ENCODE results near the gene RNF41. TPM values are rescaled to one million over a fixed set of nuclear protein-coding genes. Genes with fewer than 3 reads are reported as not detected.

The RNF41 gene
- total RNA-seq, 3 donors from 2014 or later (not counting 1 experiment from before 2014, with no cell fraction given): 32.3 to 44.5 (median 38.6) TPM

DNA sequence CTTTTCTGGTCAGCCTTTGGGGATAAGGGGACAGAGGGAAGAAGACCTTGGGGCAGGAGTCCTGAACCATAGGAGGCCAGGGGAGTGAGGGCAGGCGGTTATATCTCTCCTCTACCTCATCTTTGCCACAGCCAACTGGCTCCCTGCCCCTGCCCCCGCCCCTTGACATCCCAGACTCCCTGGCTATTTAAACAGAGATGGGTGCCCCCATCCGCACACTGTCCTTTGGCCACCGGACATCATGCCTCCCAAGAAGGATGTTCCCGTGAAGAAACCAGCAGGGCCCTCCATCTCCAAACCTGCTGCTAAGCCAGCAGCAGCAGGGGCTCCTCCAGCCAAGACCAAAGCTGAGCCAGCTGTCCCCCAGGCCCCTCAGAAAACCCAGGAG is 68.0 kb downstream of the RNF41 start:
- no peaks in the 10 kb centered on the region for H3K27me3 Mint-ChIP-seq (ENCODE audit: low read depth in 2 of 2)
- TF ChIP-seq CTCF (IDR thresholded peaks at IDR 0.05): no peak
- H3K36me3 ChIP-seq (ENCODE audit: control insufficient read depth, insufficient read depth, low read length): no peaks in the 10 kb centered on the region
- H3K27ac Mint-ChIP-seq: peak overlapping the region in 1 of 2 donors; percentile 99
- peaks cover 22 to 46% of the 10 kb centered on the region in 2 donors for H3K4me1 Mint-ChIP-seq
- no peak overlapping the region for H3K4me3 ChIP-seq (ENCODE audit: low read length)
- no peaks in the 10 kb centered on the region for H3K9me3 Mint-ChIP-seq
- no peaks in the 10 kb centered on the region for H3K36me3 Mint-ChIP-seq
- H3K4me3 Mint-ChIP-seq: peak overlapping the region; percentile 4
- no peak for DNase-seq
- WGBS (ENCODE audit: insufficient coverage): 93% methylated on average over 5 of the region's 5 CpGs
- intact Hi-C loops (cut with micrococcal nuclease): loop anchor here (2.0 to 10.0 kb wide), 2 partner anchors 35 to 109 kb away; partner anchors contain the start of genes RPS26 and SMARCC2
- no peaks in the 10 kb centered on the region for H3K27me3 ChIP-seq (ENCODE audit: control insufficient read depth, insufficient read depth, low read length)
- peaks cover 28% of the 10 kb centered on the region for H3K4me1 ChIP-seq (ENCODE audit: control insufficient read depth, insufficient read depth, low read length)
- no peak overlapping the region for H3K27ac ChIP-seq (ENCODE audit: low read length)
- ATAC-seq: no peak
- no peaks in the 10 kb centered on the region for H3K9me3 ChIP-seq (ENCODE audit: control insufficient read depth, insufficient read depth, low read length)

DNA sequence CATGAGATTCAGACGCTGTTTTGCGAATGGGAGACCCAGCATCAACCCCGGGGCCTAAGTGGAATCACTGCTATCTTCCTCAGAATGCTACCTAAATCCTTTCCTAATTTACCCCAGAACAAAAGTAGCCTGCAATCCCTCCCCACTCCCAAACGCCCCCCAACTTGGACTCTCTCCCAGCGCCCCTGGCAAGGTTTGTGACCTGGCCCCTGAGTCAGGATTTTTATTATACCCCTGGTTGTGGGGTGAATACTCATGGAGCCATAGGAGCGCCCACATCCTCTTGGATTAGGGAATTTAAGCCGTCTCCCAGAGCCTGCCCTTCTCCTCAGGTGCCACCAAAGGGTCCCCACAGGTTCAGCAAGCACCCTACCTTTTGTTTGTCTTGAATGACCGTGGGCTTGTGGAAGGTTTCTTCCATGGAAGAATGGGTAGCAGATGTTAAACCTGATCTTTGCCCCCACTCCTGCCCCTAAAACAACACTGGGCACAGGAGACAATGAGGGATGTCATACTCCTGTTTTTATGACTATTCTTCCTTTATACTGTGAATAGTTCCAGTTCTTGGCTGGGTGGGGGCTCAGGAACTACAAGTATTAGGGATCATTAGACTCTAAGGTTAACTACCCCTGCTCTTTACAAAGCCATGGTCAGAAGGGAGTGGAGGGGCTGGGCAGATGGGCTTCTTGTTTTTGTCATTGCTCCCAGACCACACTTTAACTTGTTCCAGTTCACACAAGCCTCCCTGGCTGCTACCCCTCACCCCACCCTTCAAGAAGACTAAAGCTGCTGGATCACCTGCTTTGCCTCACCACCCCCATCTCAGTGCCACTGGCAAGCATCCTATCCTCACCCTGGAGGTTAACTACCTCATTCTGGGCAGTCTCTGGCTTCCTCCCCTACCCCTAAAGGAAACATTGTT is 68.7 kb downstream of the RNF41 start:
- whole genome bisulfite sequencing (ENCODE audit: insufficient coverage): 25% methylated on average over 7 of the region's 8 CpGs
- H3K4me1 Mint-ChIP-seq: peaks cover 16 to 40% of the 10 kb centered on the region in 2 donors
- no peaks in the 10 kb centered on the region for H3K9me3 ChIP-seq (ENCODE audit: control insufficient read depth, insufficient read depth, low read length)
- no peaks in the 10 kb centered on the region for H3K27me3 Mint-ChIP-seq (ENCODE audit: low read depth in 2 of 2)
- TF ChIP-seq CTCF (IDR thresholded peaks at IDR 0.05): no peak
- no peaks in the 10 kb centered on the region for H3K9me3 Mint-ChIP-seq
- H3K4me1 ChIP-seq (ENCODE audit: control insufficient read depth, insufficient read depth, low read length): peaks cover 28% of the 10 kb centered on the region
- peak overlapping the region; percentile 94 to 99 for H3K27ac Mint-ChIP-seq
- no peaks in the 10 kb centered on the region for H3K36me3 ChIP-seq (ENCODE audit: control insufficient read depth, insufficient read depth, low read length)
- ATAC-seq (no peak), DNase-seq (no peak)
- H3K4me3 ChIP-seq (ENCODE audit: low read length): peak overlapping the region; percentile 68
- intact Hi-C loops (cut with micrococcal nuclease): loop anchor here (1.0 to 10.0 kb wide), 3 partner anchors 25 to 108 kb away; partner anchors contain the start of genes ESYT1, RPS26 and SMARCC2
- no peaks in the 10 kb centered on the region for H3K27me3 ChIP-seq (ENCODE audit: control insufficient read depth, insufficient read depth, low read length)
- peak overlapping the region; percentile 84 for H3K4me3 Mint-ChIP-seq
- peak overlapping the region; percentile 90 for H3K27ac ChIP-seq (ENCODE audit: low read length)
- H3K36me3 Mint-ChIP-seq: no peaks in the 10 kb centered on the region

Other genes starting within 250 kb of the RNF41 start
- 10 to 100 TPM; 69.4 to 80.0 (median 78.2) TPM for gene RAB5B, start 247.8 kb downstream of the RNF41 start, total RNA-seq
- gene SUOX, start 224.6 kb downstream of the RNF41 start, total RNA-seq: 10 to 100 TPM; 11.0 to 15.9 (median 14.6) TPM
- 1 to 10 TPM; 4.4 to 5.5 (median 5.5) TPM for gene IKZF4, start 200.9 kb downstream of the RNF41 start, total RNA-seq
- 10 to 100 TPM; 29.5 to 50.3 (median 35.5) TPM for gene RPS26, start 180.0 kb downstream of the RNF41 start, total RNA-seq
- gene ERBB3, start 141.8 kb downstream of the RNF41 start, total RNA-seq: under 1 TPM in 2 of 3 donors, not detected in 1; 0.26 to 0.66 TPM
- gene PA2G4, start 117.4 kb downstream of the RNF41 start, total RNA-seq: 10 to 100 TPM; 78.5 to 86.4 (median 79.7) TPM
- 1,000 to 10,000 TPM; 2,342 to 3,083 (median 3,009) TPM for gene RPL41, start 105.3 kb downstream of the RNF41 start, total RNA-seq
- gene ZC3H10, start 103.7 kb downstream of the RNF41 start, total RNA-seq: 10 to 100 TPM; 12.0 to 24.3 (median 16.2) TPM
- gene ESYT1, start 93.7 kb downstream of the RNF41 start, total RNA-seq: 100 to 1,000 TPM; 198 to 215 (median 199) TPM
- gene MYL6B, start 69.3 kb downstream of the RNF41 start, total RNA-seq: 1 to 10 TPM; 6.7 to 8.9 (median 7.4) TPM
- 1,000 to 10,000 TPM in 2 of 3 donors, 100 to 1,000 TPM in 1; 881 to 1,204 (median 1,015) TPM for gene MYL6, start 63.6 kb downstream of the RNF41 start, total RNA-seq
- 100 to 1,000 TPM; 205 to 232 (median 210) TPM for gene SMARCC2, start 32.4 kb downstream of the RNF41 start, total RNA-seq
- gene NABP2, start 2.4 kb upstream of the RNF41 start, total RNA-seq: 10 to 100 TPM; 21.6 to 23.4 (median 22.6) TPM
- 1 to 10 TPM in 1 of 3 donors, under 1 TPM in 2; 0.70 to 1.4 (median 0.71) TPM for gene SLC39A5, start 8.1 kb upstream of the RNF41 start, total RNA-seq
- gene ANKRD52, start 36.5 kb upstream of the RNF41 start, total RNA-seq: 10 to 100 TPM; 34.1 to 52.2 (median 51.4) TPM
- 10 to 100 TPM; 27.2 to 37.9 (median 30.2) TPM for gene COQ10A, start 45.0 kb upstream of the RNF41 start, total RNA-seq
- 100 to 1,000 TPM; 185 to 190 (median 188) TPM for gene CS, start 78.4 kb upstream of the RNF41 start, total RNA-seq
- 10 to 100 TPM; 50.4 to 64.3 (median 60.8) TPM for gene CNPY2, start 94.1 kb upstream of the RNF41 start, total RNA-seq
- 100 to 1,000 TPM in 1 of 3 donors, 10 to 100 TPM in 2; 86.2 to 117 (median 95.7) TPM for gene PAN2, start 112.1 kb upstream of the RNF41 start, total RNA-seq
- 1 to 10 TPM; 1.8 to 2.7 (median 2.2) TPM for gene IL23A, start 117.0 kb upstream of the RNF41 start, total RNA-seq
- gene STAT2, start 138.2 kb upstream of the RNF41 start, total RNA-seq: 100 to 1,000 TPM; 140 to 157 (median 143) TPM
- gene APOF, start 140.9 kb upstream of the RNF41 start, total RNA-seq: not detected
- gene TIMELESS, start 227.5 kb upstream of the RNF41 start, total RNA-seq: 10 to 100 TPM; 11.1 to 12.3 (median 11.7) TPM
- not detected for gene MIP, start 232.7 kb upstream of the RNF41 start, total RNA-seq
- gene SPRYD4, start 246.7 kb upstream of the RNF41 start, total RNA-seq: 1 to 10 TPM; 5.6 to 6.2 (median 5.6) TPM